Tibial nerve (tissue), 4 donors: ENCODE data around the gene PVR. TPM values are rescaled to one million over a fixed set of nuclear protein-coding genes. Genes with fewer than 3 reads are reported as not detected.
A peak's percentile ranks its signal among the peaks of the same experiment; 100 is the strongest.

Experiments used
- DNase-seq, 2 donors: peaks; one replicate each; pipeline ENCODE4 v3.0.0-alpha.2; 2019; ENCODE audit warnings: low spot score in 2 of 2
- H3K27ac ChIP-seq, 4 donors: fragments of 200-600 bp; sonication (generic) in 3 of 4; one replicate each; pipeline ENCODE4 v1.5.1; 2017 to 2019; ENCODE audit warnings: mild to moderate bottlenecking in 1 of 4
- H3K27me3 ChIP-seq, 2 donors: fragments of 200-600 bp; sonication (generic) in 1 of 2; one replicate each; pipeline versions ENCODE4 v1.5.1 to v1.6.0; 2017 to 2019
- H3K36me3 ChIP-seq, 3 donors: fragments of 200-600 bp; sonication (generic); one replicate each; pipeline ENCODE4 v1.5.1; 2018 to 2019
- H3K4me1 ChIP-seq, 4 donors: fragments of 200-600 bp; sonication (generic) in 3 of 4; one replicate each; pipeline ENCODE4 v1.5.1; 2017 to 2019
- H3K4me3 ChIP-seq, 4 donors: fragments of 200-600 bp; sonication (generic) in 3 of 4; one replicate each; pipeline ENCODE4 v1.5.1; 2017 to 2019; ENCODE audit warnings: mild to moderate bottlenecking in 1 of 4, moderate library complexity in 1 of 4
- H3K9me3 ChIP-seq, 4 donors: fragments of 200-600 bp; sonication (generic) in 3 of 4; one replicate each; pipeline ENCODE4 v1.5.1; 2017 to 2019
- EP300 ChIP-seq, 2 donors: sonication (generic); formaldehyde crosslinking; IDR thresholded peaks; one replicate each; pipeline ENCODE4 v1.6.1; 2017; ENCODE audit warnings: antibody characterized with exemption in 2 of 2, mild to moderate bottlenecking in 1 of 2
- POLR2A ChIP-seq, 2 donors: fragments of 450-650 bp; IDR thresholded peaks; one replicate each; pipeline ENCODE4 v1.6.1; 2017; ENCODE audit warnings: antibody characterized with exemption in 2 of 2, mild to moderate bottlenecking in 2 of 2, moderate library complexity in 2 of 2
- WGBS, 2 donors: methylation state at CpG; one replicate each; pipeline ENCODE4 v1.1.5; 2018; 5-methylcytosine and 5-hydroxymethylcytosine counted together
- total RNA-seq, 4 donors: library from RNA; depleted of rRNA; stranded (reverse); fragments of >200 nt; gene quantifications; one replicate each; pipeline ENCODE4 v1.1.0, GENCODE V29; 2016
- TF ChIP-seq, protein P1 (sequence below), 5 experiments: fragments of 200-600 bp in 3 of 5; fragments of 450-650 bp in 2 of 5; sonication (generic) in 3 of 5; IDR thresholded peaks; one replicate each; pipeline ENCODE4 v1.5.1; 2016 to 2019; ENCODE audit warnings: antibody characterized with exemption in 5 of 5, mild to moderate bottlenecking in 3 of 5, moderate library complexity in 2 of 5

PVR gene
- total RNA-seq, 4 donors from 2014 or later: 55.3 to 71.4 (median 69.6) TPM

DNA sequence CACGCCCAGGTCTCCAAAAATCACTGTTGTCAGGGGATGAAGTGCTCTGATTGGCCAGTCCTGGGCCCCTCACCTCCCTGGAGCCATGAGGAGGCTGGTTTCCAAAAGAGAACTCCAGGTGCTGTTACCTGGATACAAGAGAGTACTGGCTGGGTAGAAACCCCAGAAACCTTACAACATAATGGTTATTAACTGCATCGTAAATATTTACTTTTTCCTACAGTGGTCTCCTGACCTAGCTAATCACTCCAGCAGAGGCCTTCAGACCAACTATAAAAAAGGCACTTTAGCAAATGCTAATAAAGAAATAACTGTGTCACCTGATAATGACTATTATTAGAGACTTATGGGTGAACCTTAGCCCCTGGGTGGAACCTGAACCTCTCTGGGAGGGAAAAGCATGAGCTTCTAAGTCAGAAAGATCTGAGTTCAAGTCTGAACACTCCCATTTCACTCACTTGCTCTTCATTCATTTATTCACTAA, 31.9 kb upstream of the PVR start:
- 87 to 94% methylated on average over 2 of the region's 2 CpGs for WGBS, 2 donors
- H3K9me3 ChIP-seq: no peaks in the 10 kb centered on the region
- no peak overlapping the region for H3K4me3 ChIP-seq
- H3K27me3 ChIP-seq: no peaks in the 10 kb centered on the region
- TF ChIP-seq POLR2A (IDR thresholded peaks at IDR 0.05) (no peak), EP300 (IDR thresholded peaks at IDR 0.05) (no peak)
- TF ChIP-seq, protein P1, sequence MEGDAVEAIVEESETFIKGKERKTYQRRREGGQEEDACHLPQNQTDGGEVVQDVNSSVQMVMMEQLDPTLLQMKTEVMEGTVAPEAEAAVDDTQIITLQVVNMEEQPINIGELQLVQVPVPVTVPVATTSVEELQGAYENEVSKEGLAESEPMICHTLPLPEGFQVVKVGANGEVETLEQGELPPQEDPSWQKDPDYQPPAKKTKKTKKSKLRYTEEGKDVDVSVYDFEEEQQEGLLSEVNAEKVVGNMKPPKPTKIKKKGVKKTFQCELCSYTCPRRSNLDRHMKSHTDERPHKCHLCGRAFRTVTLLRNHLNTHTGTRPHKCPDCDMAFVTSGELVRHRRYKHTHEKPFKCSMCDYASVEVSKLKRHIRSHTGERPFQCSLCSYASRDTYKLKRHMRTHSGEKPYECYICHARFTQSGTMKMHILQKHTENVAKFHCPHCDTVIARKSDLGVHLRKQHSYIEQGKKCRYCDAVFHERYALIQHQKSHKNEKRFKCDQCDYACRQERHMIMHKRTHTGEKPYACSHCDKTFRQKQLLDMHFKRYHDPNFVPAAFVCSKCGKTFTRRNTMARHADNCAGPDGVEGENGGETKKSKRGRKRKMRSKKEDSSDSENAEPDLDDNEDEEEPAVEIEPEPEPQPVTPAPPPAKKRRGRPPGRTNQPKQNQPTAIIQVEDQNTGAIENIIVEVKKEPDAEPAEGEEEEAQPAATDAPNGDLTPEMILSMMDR (IDR thresholded peaks at IDR 0.05): no peak
- peaks cover 0 to 10% (median 4%) of the 10 kb centered on the region in 4 donors for H3K4me1 ChIP-seq
- H3K36me3 ChIP-seq: no peaks in the 10 kb centered on the region
- H3K27ac ChIP-seq: no peak overlapping the region
- no peak for DNase-seq

DNA sequence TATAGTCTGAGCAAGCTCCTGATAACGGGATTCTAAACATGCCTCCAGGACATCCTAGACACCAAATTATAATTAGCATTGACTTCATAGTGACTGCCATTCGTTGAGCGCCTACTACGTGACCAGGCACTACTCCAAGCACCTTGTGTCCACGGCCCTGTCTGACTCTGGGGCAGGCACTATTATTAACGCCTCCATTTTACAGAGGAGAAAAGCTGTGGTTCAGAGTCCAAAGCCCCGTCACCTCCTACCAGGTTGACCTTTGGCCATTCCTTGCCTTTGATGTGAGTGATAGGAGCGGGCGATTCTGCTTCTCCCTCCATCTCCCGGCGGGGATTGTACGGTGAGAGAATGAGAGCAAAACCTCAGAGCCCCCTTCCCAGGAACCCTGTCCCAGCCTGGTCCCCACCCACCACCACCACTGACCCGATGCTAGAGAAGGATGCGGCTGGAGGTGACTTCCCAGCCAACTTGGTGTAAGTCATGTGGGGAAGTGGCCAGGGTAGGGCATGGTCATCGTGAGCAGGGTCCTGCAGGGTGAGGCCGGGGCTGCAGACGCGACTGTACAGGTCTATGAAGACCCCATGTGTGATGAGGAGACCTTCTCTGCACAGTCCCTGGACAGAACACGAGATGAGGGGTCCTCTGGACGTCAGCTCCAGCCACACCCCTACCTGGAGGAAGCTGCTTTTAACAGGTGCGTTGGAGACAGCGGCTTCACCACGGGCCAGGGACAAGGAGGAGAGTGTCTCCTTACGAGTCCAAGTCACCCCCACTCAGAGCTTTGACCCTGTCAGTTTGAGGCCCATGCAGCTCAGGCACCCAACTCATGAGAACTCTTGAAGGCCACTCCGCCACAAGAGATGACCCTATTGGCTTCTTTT, 30.2 kb upstream of the PVR start, which contains the start of gene IGSF23:
Gene IGSF23 (plus strand): TSS at position 269 of the 884 bp plus-strand sequence. CDS start 83 bp downstream, at position 352.
- DNase-seq: no peak
- Histone ChIP-seq H3K36me3 (no peaks in the 10 kb centered on the region), H3K4me3 (no peak within 1 kb of the TSS), H3K27ac (peak within 1 kb of the TSS in 1 of 4 donors; percentile 27), H3K27me3 (no peaks in the 10 kb centered on the region), H3K9me3 (no peaks in the 10 kb centered on the region), H3K4me1 (no peaks in the 10 kb centered on the region)
- 90% methylated on average over 25 of the region's 25 CpGs for WGBS, 2 donors
- TF ChIP-seq EP300 (IDR thresholded peaks at IDR 0.05) (no peak), POLR2A (IDR thresholded peaks at IDR 0.05) (no peak)
- TF ChIP-seq, protein P1 (IDR thresholded peaks at IDR 0.05): no peak

DNA sequence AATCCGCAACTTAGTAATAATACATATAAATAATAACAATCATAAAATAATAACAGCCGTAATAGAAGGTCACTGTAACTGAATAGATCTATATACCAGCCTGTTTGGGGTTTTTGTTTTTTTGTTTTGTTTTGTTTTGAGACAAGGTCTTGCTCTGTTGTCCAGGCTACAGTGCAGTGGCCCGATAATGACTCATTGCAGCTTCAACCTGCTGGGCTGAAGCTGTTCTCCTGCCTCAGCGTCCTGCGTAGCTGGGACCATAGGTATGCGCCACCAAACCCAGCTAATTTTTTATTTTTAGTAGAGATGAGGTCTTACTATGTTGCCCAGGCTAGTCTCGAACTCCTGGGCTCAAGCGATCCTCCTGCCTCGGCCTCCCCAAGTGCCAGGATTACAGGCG, 29.4 kb upstream of the PVR start:
- TF ChIP-seq POLR2A (IDR thresholded peaks at IDR 0.05): no peak
- TF ChIP-seq EP300 (IDR thresholded peaks at IDR 0.05): no peak
- TF ChIP-seq, protein P1 (IDR thresholded peaks at IDR 0.05): no peak
- DNase-seq: no peak
- Histone ChIP-seq H3K36me3 (no peaks in the 10 kb centered on the region), H3K27ac (no peak overlapping the region), H3K27me3 (no peaks in the 10 kb centered on the region), H3K9me3 (no peaks in the 10 kb centered on the region), H3K4me1 (no peaks in the 10 kb centered on the region), H3K4me3 (no peak overlapping the region)
- WGBS, 2 donors: 94 to 95% methylated on average over 10 of the region's 10 CpGs

DNA sequence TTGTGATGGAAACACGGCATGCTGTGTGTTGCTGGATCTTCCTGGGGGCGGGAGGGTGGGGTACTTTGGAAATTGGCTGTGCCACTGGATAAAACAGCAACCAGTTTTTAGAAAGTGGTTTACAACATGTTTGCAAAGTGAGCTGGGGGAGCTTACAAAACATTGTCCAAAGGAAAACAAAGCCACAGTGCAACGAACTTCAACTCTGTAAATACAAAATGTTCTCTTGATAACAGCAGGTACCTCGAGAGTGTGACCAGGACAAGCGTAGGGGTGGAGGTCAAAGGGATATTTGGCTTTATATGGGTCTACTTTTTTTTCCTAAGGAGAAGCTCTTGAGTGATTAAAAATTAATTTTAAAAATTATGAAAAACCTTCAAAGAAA, 27.9 kb upstream of the PVR start:
- 42 to 45% methylated on average over 5 of the region's 5 CpGs for WGBS, 2 donors
- no peak for DNase-seq
- Histone ChIP-seq H3K9me3 (no peaks in the 10 kb centered on the region), H3K27me3 (no peaks in the 10 kb centered on the region), H3K4me1 (no peaks in the 10 kb centered on the region), H3K36me3 (no peaks in the 10 kb centered on the region), H3K4me3 (no peak overlapping the region), H3K27ac (no peak overlapping the region)
- TF ChIP-seq EP300 (IDR thresholded peaks at IDR 0.05) (no peak), POLR2A (IDR thresholded peaks at IDR 0.05) (no peak)

DNA sequence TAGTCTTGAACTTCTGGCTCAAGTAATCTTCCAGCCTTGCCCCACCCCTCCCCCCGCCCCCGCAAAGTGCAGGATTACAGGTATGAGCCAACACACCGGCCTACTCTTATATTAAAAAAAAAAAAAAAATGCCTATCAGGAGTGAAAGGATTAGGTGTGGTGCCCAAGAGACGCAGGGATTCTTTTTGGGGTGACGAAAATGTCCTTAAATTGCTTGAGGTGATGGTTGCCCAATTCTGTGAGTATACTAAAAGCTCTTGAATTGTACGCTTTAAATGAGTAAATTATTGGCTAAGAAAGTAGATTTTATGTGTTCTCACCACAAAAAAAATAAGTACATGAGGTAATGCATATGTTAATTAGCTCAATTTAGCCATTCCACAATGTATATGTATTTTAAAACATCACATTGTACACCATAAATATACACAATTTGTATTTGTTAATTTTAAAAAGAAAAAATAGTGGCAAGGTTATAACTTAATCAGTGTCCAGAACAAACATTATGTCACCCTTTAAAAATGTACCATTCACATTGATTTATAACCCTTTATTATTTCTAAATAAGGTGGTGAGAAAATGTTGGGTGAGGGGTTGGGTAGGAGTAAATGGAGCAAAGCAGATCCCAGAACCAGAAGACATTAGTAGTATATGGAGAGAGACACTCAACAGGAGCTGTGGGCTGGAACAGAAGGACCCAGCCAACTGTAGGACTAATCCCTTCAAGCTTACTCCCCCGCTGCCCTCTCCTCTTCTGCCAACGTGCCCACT, 26.4 kb upstream of the PVR start:
- Histone ChIP-seq H3K27ac (no peak overlapping the region), H3K9me3 (no peaks in the 10 kb centered on the region), H3K36me3 (no peaks in the 10 kb centered on the region), H3K4me1 (no peaks in the 10 kb centered on the region), H3K4me3 (no peak overlapping the region), H3K27me3 (no peaks in the 10 kb centered on the region)
- TF ChIP-seq, protein P1 (IDR thresholded peaks at IDR 0.05): no peak
- TF ChIP-seq EP300 (IDR thresholded peaks at IDR 0.05) (no peak), POLR2A (IDR thresholded peaks at IDR 0.05) (no peak)
- 80 to 87% methylated on average over 8 of the region's 8 CpGs for WGBS, 2 donors
- no peak for DNase-seq
